HEK293T (cell line): ENCODE data around the gene TANC2.

Experiments
- CTCF ChIA-PET: fragments of 350-600 bp; formaldehyde crosslinking; extraction: SDS; loops from one replicate; lab custom pipeline; 2021; ENCODE audit warnings: antibody characterized with exemption, inconsistent platforms; lab: Yijun Ruan, JAX
- POLR2A ChIA-PET: fragments of 350-600 bp; formaldehyde crosslinking; extraction: SDS; loops from one replicate; lab custom pipeline; 2020; ENCODE audit warnings: antibody characterized with exemption, inconsistent platforms; lab: Yijun Ruan, JAX
- DNase-seq: peaks from one replicate; pipeline ENCODE4 v3.0.0; 2012; ENCODE audit warnings: mixed read lengths; ENCODE audit errors: extremely low spot score
- ARNT ChIP-seq: fragments of 450-650 bp; IDR thresholded peaks from 2 replicates; pipeline ENCODE4 v1.6.1; 2017; ENCODE audit warnings: mild to moderate bottlenecking
- BHLHE40 ChIP-seq: fragments of 450-650 bp; IDR thresholded peaks from 2 replicates; pipeline ENCODE4 v1.6.1; 2016; ENCODE audit warnings: mild to moderate bottlenecking, moderate library complexity, borderline replicate concordance
- CTBP1 ChIP-seq: fragments of 450-650 bp; IDR thresholded peaks from 2 replicates; pipeline ENCODE4 v1.6.1; 2016; ENCODE audit warnings: borderline replicate concordance
- ELF4 ChIP-seq: fragments of 450-650 bp; IDR thresholded peaks from 2 replicates; pipeline ENCODE4 v1.6.1; 2017; ENCODE audit warnings: antibody characterized with exemption
- FOXA1 ChIP-seq: fragments of 450-650 bp; IDR thresholded peaks from 2 replicates; pipeline ENCODE4 v1.6.1; 2016; ENCODE audit warnings: mild to moderate bottlenecking
- FOXK2 ChIP-seq: fragments of 450-650 bp; IDR thresholded peaks from 2 replicates; pipeline ENCODE4 v1.6.1; 2016; ENCODE audit warnings: mild to moderate bottlenecking
- FOXM1 ChIP-seq: fragments of 450-650 bp; IDR thresholded peaks from 2 replicates; pipeline ENCODE4 v1.6.1; 2017; ENCODE audit warnings: mild to moderate bottlenecking, borderline replicate concordance
- HDGF ChIP-seq: fragments of 450-650 bp; IDR thresholded peaks from 2 replicates; pipeline ENCODE4 v1.6.1; 2017; ENCODE audit warnings: antibody characterized with exemption, borderline replicate concordance
- L3MBTL2 ChIP-seq: fragments of 450-650 bp; conservative IDR thresholded peaks from 2 replicates; pipeline ENCODE4 v1.6.1; 2016; ENCODE audit warnings: mild to moderate bottlenecking
- LEF1 ChIP-seq: fragments of 450-650 bp; IDR thresholded peaks from 2 replicates; pipeline ENCODE4 v1.6.1; 2017; ENCODE audit warnings: mild to moderate bottlenecking, borderline replicate concordance
- NFRKB ChIP-seq: fragments of 450-650 bp; IDR thresholded peaks from 2 replicates; pipeline ENCODE4 v1.6.1; 2016; ENCODE audit warnings: mild to moderate bottlenecking, moderate library complexity
- SP1 ChIP-seq: fragments of 450-650 bp; IDR thresholded peaks from 2 replicates; pipeline ENCODE4 v1.6.1; 2017
- SUZ12 ChIP-seq: fragments of 450-650 bp; IDR thresholded peaks from 2 replicates; pipeline ENCODE4 v1.6.1; 2016; ENCODE audit warnings: mild to moderate bottlenecking
- TARDBP ChIP-seq: fragments of 450-650 bp; IDR thresholded peaks from 2 replicates; pipeline ENCODE4 v1.6.1; 2016
- ZNF384 ChIP-seq: fragments of 450-650 bp; IDR thresholded peaks from 2 replicates; pipeline ENCODE4 v1.6.1; 2016
- TF ChIP-seq, protein P1 (sequence below): fragments of 450-650 bp; IDR thresholded peaks from 2 replicates; pipeline ENCODE4 v1.6.1; 2016

Gene TANC2

DNA sequence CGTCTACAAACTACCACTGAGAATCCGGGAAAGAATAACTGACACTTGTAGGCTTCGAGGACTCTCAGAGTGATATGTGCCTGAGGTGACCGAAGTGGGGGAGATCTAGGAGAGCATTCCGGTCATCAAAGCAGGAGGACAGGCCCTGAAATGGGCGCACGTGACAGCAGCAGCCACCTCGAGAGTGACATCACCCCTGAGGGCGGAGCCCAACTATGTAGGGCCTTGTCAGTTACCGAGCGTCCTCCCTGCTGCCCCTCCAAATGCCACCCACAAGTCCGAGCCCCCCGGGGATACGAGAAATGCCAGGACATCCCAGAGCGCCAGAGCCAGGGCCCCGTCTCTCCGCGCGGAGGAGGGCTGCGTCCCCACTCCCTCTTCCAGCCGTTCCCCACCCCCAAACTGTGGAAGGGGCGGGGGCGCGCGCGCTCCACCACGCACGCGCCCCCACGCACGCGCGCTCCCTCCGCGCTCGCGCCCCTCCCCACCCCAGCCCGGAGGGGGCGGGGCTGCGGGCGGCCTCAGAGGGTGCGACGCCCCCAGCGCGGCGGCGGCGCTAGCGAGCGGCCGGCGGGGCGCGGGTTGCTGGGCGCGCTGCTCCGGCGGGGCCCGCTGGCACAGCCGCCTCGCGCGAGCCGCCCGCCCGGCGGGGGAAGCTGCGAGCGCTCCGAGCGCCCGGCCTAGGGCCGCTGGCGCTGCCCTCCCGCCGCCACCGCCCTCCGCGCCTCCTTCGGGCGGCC lies at the start of gene TANC2:
TSS of gene TANC2 (plus strand) at position 550 of the 740 bp plus-strand sequence. CDS start 43,325 bp downstream, outside the sequence.
- TF ChIP-seq CTBP1: no peak
- TF ChIP-seq HDGF: peak; percentile 23; the same call in 1 of the 2 replicates
- TF ChIP-seq FOXA1: no peak
- TF ChIP-seq ARNT: 0 out of 2 replicates have a peak, but pooled peaks have one; percentile 17
- peak; percentile 97 for TF ChIP-seq L3MBTL2
- TF ChIP-seq, protein P1, sequence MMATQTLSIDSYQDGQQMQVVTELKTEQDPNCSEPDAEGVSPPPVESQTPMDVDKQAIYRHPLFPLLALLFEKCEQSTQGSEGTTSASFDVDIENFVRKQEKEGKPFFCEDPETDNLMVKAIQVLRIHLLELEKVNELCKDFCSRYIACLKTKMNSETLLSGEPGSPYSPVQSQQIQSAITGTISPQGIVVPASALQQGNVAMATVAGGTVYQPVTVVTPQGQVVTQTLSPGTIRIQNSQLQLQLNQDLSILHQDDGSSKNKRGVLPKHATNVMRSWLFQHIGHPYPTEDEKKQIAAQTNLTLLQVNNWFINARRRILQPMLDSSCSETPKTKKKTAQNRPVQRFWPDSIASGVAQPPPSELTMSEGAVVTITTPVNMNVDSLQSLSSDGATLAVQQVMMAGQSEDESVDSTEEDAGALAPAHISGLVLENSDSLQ: peak; percentile 80
- ChIA-PET CTCF (interaction anchor here (0.5 kb wide), 1 partner anchor 142 kb away, joined by 3 read pairs; no protein-coding TSS in a partner anchor), POLR2A (interaction anchor here (1.0 to 2.2 kb wide), 5 partner anchors 30 to 238 kb away, joined by 3 to 5 read pairs (median 3); no protein-coding TSS in a partner anchor)
- DNase-seq: peak; percentile 87

DNA sequence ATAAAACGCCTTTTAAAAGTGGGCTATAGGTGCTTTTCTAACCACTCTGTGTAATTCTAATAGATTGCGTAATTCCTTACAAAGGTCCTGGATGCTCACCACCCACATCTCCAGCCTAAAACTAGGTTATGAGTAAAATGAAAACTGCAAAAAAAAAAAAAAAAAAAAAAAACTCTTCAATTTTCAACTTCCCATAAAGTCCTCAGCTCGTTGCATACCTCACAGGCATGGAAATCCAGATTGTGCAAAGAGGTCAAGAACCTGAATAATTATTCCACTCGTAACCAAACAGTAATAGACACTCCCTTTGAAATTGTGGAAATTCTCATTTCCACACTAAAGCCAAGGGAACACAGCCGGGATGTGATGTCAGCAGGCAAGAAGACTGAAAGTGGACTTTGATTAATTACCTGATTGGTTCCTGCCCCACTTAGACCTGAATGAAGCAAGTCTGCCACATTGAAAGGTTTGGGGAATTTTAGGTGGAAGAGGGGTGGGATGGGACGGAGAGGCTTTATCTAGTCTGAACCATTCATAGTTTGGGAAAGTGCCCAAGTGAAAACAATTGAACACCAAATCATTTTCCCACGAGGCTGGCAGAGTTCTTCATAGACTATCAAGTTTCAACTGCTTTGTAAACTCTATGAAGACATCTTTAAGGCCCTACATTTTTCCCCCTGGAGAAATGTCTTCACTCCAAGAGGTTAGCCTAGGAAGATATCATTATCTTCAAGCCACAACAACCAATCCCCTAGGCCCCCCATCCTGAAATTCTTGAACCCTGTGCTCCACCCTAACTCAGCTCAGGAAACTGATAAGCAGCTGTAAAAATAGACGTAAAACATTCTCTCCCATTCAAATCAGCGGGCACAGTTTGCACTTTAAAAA lies 49.1 kb upstream of the TANC2 start:
- no peak for DNase-seq
- ChIA-PET POLR2A (no interaction called here), CTCF (interaction anchor here (0.5 kb wide), 1 partner anchor 410 kb away, joined by 3 read pairs; no protein-coding TSS in a partner anchor)
- TF ChIP-seq, protein P1: peak; percentile 85
- TF ChIP-seq ZNF384 (peak; percentile 61; the same call in 1 of the 2 replicates), L3MBTL2 (no peak)

DNA sequence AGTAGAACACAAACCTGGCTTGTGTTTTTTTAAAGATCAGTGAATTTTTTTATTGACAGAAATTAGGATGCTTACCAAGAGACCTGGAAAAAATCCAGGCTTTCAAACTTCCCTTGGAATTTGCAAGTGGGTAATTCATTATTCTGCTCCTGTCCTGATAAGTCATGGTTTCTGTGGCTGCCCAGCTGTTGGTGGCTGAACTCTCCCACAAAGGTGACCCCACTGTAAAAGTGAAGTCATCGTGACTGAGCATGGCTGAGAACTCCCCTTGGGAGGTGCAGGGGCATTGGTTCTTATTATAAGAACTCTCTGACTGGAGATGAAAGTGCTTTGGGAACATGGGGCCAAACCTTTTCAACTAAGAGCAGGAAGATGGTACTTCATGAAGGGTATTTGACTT lies 46.6 kb upstream of the TANC2 start:
- TF ChIP-seq CTBP1: no peak
- no peak for TF ChIP-seq NFRKB
- TF ChIP-seq TARDBP: no peak
- no peak for TF ChIP-seq LEF1
- TF ChIP-seq ZNF384: no peak
- no peak for TF ChIP-seq ARNT
- TF ChIP-seq L3MBTL2: no peak
- no peak for TF ChIP-seq SUZ12
- TF ChIP-seq, protein P1: no peak
- no peak for TF ChIP-seq FOXK2
- TF ChIP-seq ELF4: no peak
- no peak for TF ChIP-seq FOXM1
- ChIA-PET CTCF (interaction anchor here (0.7 kb wide), 1 partner anchor 20 kb away, joined by 6 read pairs; no protein-coding TSS in a partner anchor), POLR2A (no interaction called here)
- DNase-seq: no peak

DNA sequence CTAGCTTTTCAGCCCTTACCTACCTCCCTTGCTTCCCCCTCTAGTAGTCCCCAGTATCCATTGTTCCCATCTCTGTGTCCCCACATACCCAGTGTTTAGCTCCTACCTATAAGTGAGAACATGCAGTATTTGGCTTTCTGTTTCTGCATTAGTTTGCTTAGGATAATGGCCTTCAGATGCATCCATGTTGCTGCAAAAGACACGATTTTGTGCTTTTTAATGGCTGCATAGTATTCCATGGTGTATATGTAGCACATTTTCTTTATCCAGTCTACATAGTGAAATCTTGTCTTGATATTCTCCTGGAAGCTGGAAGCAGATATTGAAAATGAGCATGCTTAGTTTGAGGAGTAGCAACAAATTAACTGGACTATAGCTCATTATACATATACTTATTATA lies 45.7 kb upstream of the TANC2 start:
- POLR2A ChIA-PET: no interaction called here
- TF ChIP-seq ZNF384 (no peak), SUZ12 (no peak), FOXK2 (no peak), ELF4 (no peak), LEF1 (no peak)
- no peak for DNase-seq
- CTCF ChIA-PET: no interaction called here

DNA sequence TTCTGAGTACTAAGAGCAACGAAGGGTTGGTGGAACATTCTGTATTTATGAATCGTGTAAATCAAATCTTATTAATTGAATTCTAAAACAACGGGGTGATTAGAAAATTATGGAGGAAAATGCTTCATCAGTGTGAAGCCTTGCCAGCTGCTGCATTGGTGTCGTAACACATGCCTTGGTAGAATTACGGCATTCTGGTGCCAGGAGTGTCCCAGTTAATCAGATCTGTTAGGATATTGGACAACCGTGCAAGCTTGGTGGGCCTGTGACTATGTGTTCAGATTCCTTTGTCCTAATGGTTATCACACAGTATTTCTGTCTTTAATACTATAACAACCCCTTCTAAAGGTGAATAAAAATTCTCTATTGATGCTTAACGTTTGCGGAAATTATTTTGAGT lies 44.2 kb upstream of the TANC2 start:
- DNase-seq: no peak
- ChIA-PET CTCF (no interaction called here), POLR2A (interaction anchor here (0.7 to 1.0 kb wide), 2 partner anchors 46 to 160 kb away, joined by 3 to 4 read pairs; no protein-coding TSS in a partner anchor)
- TF ChIP-seq L3MBTL2: no peak
- no peak for TF ChIP-seq SP1
- no peak for TF ChIP-seq ZNF384

DNA sequence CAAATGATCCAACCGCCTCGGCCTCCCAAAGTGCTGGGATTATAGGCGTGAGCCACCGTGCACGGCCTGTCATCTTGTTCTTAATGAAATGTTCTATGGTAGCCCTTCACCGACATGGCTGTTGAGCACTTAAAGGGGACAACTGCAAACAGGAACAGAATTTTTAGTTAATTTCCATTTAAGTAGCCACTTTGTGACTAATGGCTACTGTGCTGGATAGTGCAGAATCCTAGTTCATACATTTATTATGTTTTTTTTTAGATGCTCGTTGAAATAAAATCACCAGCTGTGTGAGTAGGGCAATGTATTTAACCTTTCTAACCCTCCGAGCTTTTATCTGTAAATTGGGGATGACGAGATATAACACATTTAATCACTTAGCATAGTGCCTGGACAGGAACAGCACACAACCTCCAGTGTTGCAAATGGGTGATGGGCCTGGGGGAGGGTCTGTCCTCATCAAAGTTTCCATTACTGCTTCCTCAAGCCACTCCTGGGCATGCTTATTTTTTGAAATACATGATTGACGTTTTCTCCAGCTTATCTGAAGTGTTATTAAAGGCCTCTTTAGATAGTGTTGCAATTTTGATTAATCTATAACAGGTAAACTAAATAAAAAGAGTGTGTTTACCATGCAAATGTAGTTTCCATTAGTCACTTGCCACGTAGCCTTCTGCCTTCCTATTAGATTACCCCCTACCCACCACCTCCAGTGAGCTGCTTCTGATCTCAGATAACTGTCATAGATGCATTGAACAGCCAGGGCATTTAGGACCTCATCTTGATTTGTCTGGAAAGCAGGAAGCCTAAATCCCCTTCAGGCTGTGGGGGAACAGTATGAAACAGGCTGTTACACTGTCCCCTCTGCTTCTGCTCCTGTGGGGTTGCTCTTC lies 42.5 kb upstream of the TANC2 start:
- ChIA-PET POLR2A (no interaction called here), CTCF (no interaction called here)
- TF ChIP-seq HDGF (no peak), FOXM1 (no peak), SP1 (no peak), SUZ12 (no peak), ZNF384 (no peak), LEF1 (no peak), ELF4 (no peak), TARDBP (no peak), FOXA1 (no peak), BHLHE40 (no peak), FOXK2 (no peak), L3MBTL2 (no peak)
- DNase-seq: no peak
